ENCODE data around the gene RPA1. TPM values are rescaled to one million over a fixed set of nuclear protein-coding genes. Genes with fewer than 3 reads are reported as not detected.

The RPA1 gene
- total and polyA plus RNA-seq, 9 of the 15 experiments (the other 6 are each of a cell fraction or from before 2014, with no cell fraction given), result 25.2 to 125 (median 47.4) TPM

GRCh38 chr17:1793447-1793806 lies 36.4 kb upstream of the RPA1 start (continued):
- TF ChIP-seq THRA (IDR thresholded peaks at IDR 0.05) (peak; percentile 62), BCLAF1 (IDR thresholded peaks at IDR 0.05; ENCODE audit: borderline replicate concordance in 1 of 2, control insufficient read depth in 1 of 2, low read depth in 2 of 2, low read length in 1 of 2) (no peak), HDAC2 (IDR thresholded peaks at IDR 0.05) (peak; percentile 63; the same call in 1 of the 2 replicates), ZBTB9 (CRISPR knock-in tag; IDR thresholded peaks at IDR 0.05) (no peak), NFIC (IDR thresholded peaks at IDR 0.05) (0 out of 2 replicates have a peak, but pooled peaks have one; percentile 10), SNIP1 (IDR thresholded peaks at IDR 0.05; ENCODE audit: low read depth) (no peak), SMAD3 (CRISPR knock-in tag; conservative IDR thresholded peaks at IDR 0.05) (no peak), MEIS2 (IDR thresholded peaks at IDR 0.05; ENCODE audit: partially characterized antibody) (peak; percentile 37), KDM5B (IDR thresholded peaks at IDR 0.05; ENCODE audit: insufficient replicate concordance, low read depth, low read length) (no peak), ZNF384 (IDR thresholded peaks at IDR 0.05; ENCODE audit: low read depth, low read length) (peak; percentile 75; the same call in 1 of the 2 replicates), ZKSCAN3 (CRISPR knock-in tag; IDR thresholded peaks at IDR 0.05) (0 out of 2 replicates have a peak, but pooled peaks have one; percentile 51), JUND (IDR thresholded peaks at IDR 0.05; ENCODE audit: borderline replicate concordance, low read depth, low read length) (no peak), JUND (tag; IDR thresholded peaks at IDR 0.05; ENCODE audit: borderline replicate concordance, low read depth, low read length) (0 out of 3 replicates have a peak, but pooled peaks have one; percentile 11), CTBP1 (IDR thresholded peaks at IDR 0.05; ENCODE audit: borderline replicate concordance) (peak; percentile 72; the same call in 1 of the 2 replicates), FOSL1 (tag; conservative IDR thresholded peaks at IDR 0.05) (peak; percentile 33), LEF1 (IDR thresholded peaks at IDR 0.05) (peak; percentile 42; the same call in 1 of the 2 replicates)
